ENCODE results near the gene TRIM62.

- TF ChIP-seq POLR2A (IDR thresholded peaks at IDR 0.05) (no peak), CTCF (IDR thresholded peaks at IDR 0.05) (no peak), EP300 (IDR thresholded peaks at IDR 0.05) (no peak), POLR2AphosphoS5 (IDR thresholded peaks at IDR 0.05) (no peak)
Measured at GRCh38 chr1:33211972-33212371, 30.1 kb upstream of the TRIM62 start.
